Epithelial cell of proximal tubule (primary cell): ENCODE data around the gene VASH2. TPM values are rescaled to one million over a fixed set of nuclear protein-coding genes. Genes with fewer than 3 reads are reported as not detected.
A peak's percentile ranks its signal among the peaks of the same experiment; 100 is the strongest.

ENCODE experiments used
- DNase-seq: peaks from one replicate; pipeline ENCODE4 v3.0.0-alpha.2; 2011; ENCODE audit warnings: low read depth
- H3K4me3 ChIP-seq: 2 replicates; pipeline ENCODE4 v1.5.1; 2011; ENCODE audit warnings: low read depth, mild to moderate bottlenecking, low read length
- CTCF ChIP-seq: conservative IDR thresholded peaks from 2 replicates; pipeline ENCODE4 v1.5.1; 2012; ENCODE audit warnings: low read depth, mild to moderate bottlenecking, low read length
- total RNA-seq: library from RNA; depleted of rRNA; stranded (reverse); fragments of >200 nt; gene quantifications from 2 replicates; pipeline ENCODE4 v1.2.3, GENCODE V29; 2015

The VASH2 gene
- total RNA-seq, 1 donor from 2014 or later: 0.63 TPM

GRCh38 chr1:212974711-212975110, 24.4 kb downstream of the VASH2 start:
- no peak overlapping the region for H3K4me3 ChIP-seq
- TF ChIP-seq CTCF: no peak
- no peak for DNase-seq

GRCh38 chr1:212975111-212975918, 25.0 kb downstream of the VASH2 start:
- no peak overlapping the region for H3K4me3 ChIP-seq
- DNase-seq: no peak
- no peak for TF ChIP-seq CTCF

GRCh38 chr1:212976586-212976985, 26.2 kb downstream of the VASH2 start:
- TF ChIP-seq CTCF: no peak
- no peak for DNase-seq
- no peak overlapping the region for H3K4me3 ChIP-seq

GRCh38 chr1:212977781-212978645, 27.7 kb downstream of the VASH2 start:
- no peak for DNase-seq
- no peak for TF ChIP-seq CTCF
- H3K4me3 ChIP-seq: no peak overlapping the region

GRCh38 chr1:212979340-212980122, 29.2 kb downstream of the VASH2 start:
- TF ChIP-seq CTCF: no peak
- no peak overlapping the region for H3K4me3 ChIP-seq
- DNase-seq: no peak

GRCh38 chr1:212980123-212980785, 29.9 kb downstream of the VASH2 start:
- peak; percentile 26 for TF ChIP-seq CTCF
- no peak for DNase-seq

More at GRCh38 chr1:212980123-212980785, 29.9 kb downstream of the VASH2 start:
- no peak overlapping the region for H3K4me3 ChIP-seq
